Pancreas (tissue), 10 donors: ENCODE results near the gene BLOC1S5. TPM values are rescaled to one million over a fixed set of nuclear protein-coding genes. Genes with fewer than 3 reads are reported as not detected.
A peak's percentile ranks its signal among the peaks of the same experiment; 100 is the strongest.

Source experiments
- ATAC-seq, 4 donors: fragments of 200-7000 bp; cut with Tn5 transposase; one replicate each; pipeline versions ENCODE4 v1.8.0 to v1.9.1; 2020; ENCODE audit warnings: mild to moderate bottlenecking in 4 of 4, moderate library complexity in 4 of 4
- DNase-seq, 6 donors: peaks; one replicate each; pipeline ENCODE4 v3.0.0-alpha.2; 2020
- FAIRE-seq: peaks from 2 replicates; lab custom pipeline; 2012; peaks lifted over from hg19 to GRCh38; lab: Jason Lieb, UNC
- H3K27ac ChIP-seq, 4 donors: fragments of 200-600 bp; sonication (generic); 1 replicate in 3 of 4; 2 replicates in 1 of 4; pipeline versions ENCODE4 v1.5.0 to v1.8.0; 2020
- H3K27me3 ChIP-seq, 4 donors: fragments of 200-600 bp; one replicate each; pipeline ENCODE4 v1.8.0; 2021
- H3K36me3 ChIP-seq, 3 donors: fragments of 200-600 bp; sonication (generic) in 1 of 3; one replicate each; pipeline versions ENCODE4 v1.5.0 to v1.8.0; 2020 to 2021
- H3K4me1 ChIP-seq, 3 donors: fragments of 200-600 bp; one replicate each; pipeline ENCODE4 v1.8.0; 2021
- H3K4me3 ChIP-seq, 4 donors: fragments of 200-600 bp; sonication (generic) in 2 of 4; one replicate each; pipeline versions ENCODE4 v1.5.0 to v1.8.0; 2020 to 2021
- H3K9me3 ChIP-seq, 4 donors: fragments of 200-600 bp; one replicate each; pipeline ENCODE4 v1.8.0; 2021
- CTCF ChIP-seq, 4 donors: fragments of 200-600 bp; sonication (generic) in 3 of 4; IDR thresholded peaks; one replicate each; pipeline versions ENCODE4 v1.5.0 to v1.8.0; 2021; ENCODE audit warnings: antibody characterized with exemption in 4 of 4
- WGBS, 2 donors: extraction: QIAGEN DNeasy Blood & Tissue Kit; methylation state at CpG; one replicate each; pipeline ENCODE4 v1.1.7; 2013; 5-methylcytosine and 5-hydroxymethylcytosine counted together
- intact Hi-C, 3 donors: fragments of 100-400 bp; cut with DNase I; formaldehyde crosslinking; loops; one replicate each; pipeline versions ENCODE4 v1.11.1 to v1.14.2; 2022
- polyA plus RNA-seq, 2 donors: library from polyadenylated mRNA; stranded (reverse); fragments of 200-250 nt; gene quantifications; one replicate each; pipeline ENCODE4 v1.2.3, GENCODE V29; 2013
- total RNA-seq, 6 donors: library from RNA; stranded (reverse); fragmentation: NEBNext Ultra II Directional in 4 of 6; extraction: Animal tissue kit (Norgen Biotek cat#: 25700) in 4 of 6; gene quantifications; one replicate each; pipeline versions ENCODE4 v1.2.1 to v1.2.4, GENCODE V29; 2021 to 2023
- donor health status: healthy with polysubstance abuse.
- donor health status: DM: no; HTN: no; CAD: no; lungs with moderate emphysema.
- donor health status: DM: no; HTN: no; CAD: no.
- donor health status: control.
- donor health status: control.
- donor health status: Bipolar disorder and iron deficiency.
- donor health status: DM: yes; HTN: yes; CAD: no.
- donor health status: DM: no; HTN: no; CAD: no.
- donor health status: DM: no; HTN: no; CAD: no.
- donor health status: DM: yes; HTN: yes; CAD: no.

The BLOC1S5 gene
- total and polyA plus RNA-seq, 8 donors: 2.6 to 9.0 (median 4.5) TPM

GRCh38 chr6:8064638-8065518 lies 689 bp upstream of the BLOC1S5 start:
- no peak for DNase-seq

DNA sequence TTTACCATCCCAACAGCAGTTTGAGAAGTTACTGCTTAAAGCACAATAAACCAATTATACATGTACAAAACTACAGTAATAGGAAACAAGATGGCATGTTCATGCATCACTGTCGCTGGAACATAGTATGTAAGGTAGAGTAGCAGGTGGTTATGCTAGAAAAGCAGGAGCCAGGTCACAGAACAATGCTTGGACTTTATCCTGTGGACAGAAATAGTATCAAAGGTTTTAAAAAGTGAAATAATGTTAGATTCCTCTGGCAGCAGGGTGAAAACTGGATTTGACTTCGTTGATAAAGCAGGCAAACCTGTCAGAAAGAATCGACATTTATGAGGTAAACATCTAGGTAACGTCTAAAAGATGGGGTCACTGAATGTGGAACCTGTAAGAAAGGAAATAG lies 2.5 kb downstream of the BLOC1S5 start:
- no peak for FAIRE-seq
- intact Hi-C loops: no loop called here
- no peak for TF ChIP-seq CTCF (IDR thresholded peaks at IDR 0.05)

More at GRCh38 chr6:8064638-8065518, 689 bp upstream of the BLOC1S5 start:
- intact Hi-C loops: no loop called here
- no peaks in the 10 kb centered on the region for H3K9me3 ChIP-seq
- WGBS, 2 donors: 71 to 78% methylated on average over 7 of the region's 7 CpGs
- TF ChIP-seq CTCF (IDR thresholded peaks at IDR 0.05): no peak
- H3K27ac ChIP-seq: peak overlapping the region; percentile 49 to 84 (median 78)
- ATAC-seq (no peak), FAIRE-seq (no peak)
- no peaks in the 10 kb centered on the region for H3K36me3 ChIP-seq
- H3K4me3 ChIP-seq: peak overlapping the region; percentile 5 to 88 (median 71)
- H3K27me3 ChIP-seq: no peaks in the 10 kb centered on the region
- H3K4me1 ChIP-seq: peaks cover 0 to 7% (median 5%) of the 10 kb centered on the region in 3 donors

DNA sequence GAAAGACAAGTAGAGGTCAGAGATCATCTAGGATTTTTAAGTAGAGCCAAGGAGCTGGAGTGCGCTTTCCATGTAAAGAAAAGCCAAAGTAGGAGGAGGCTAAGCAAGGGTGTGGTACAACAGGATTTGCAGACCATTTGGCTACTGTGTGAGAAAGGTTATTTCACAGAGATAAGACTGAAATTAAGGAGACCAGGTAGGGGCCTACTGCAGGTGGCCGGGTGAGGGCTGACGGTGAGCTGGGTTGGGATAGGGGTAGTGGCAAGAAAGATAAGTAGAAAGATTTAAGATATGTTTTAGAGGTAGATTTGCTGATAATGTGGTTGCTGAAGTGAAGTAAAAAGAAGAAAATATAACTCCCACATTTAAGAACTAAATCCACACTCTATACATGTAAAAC lies 3.8 kb downstream of the BLOC1S5 start:
- FAIRE-seq (no peak), DNase-seq (no peak), ATAC-seq (no peak)
- H3K4me3 ChIP-seq: no peak overlapping the region
- H3K36me3 ChIP-seq: no peaks in the 10 kb centered on the region
- no peaks in the 10 kb centered on the region for H3K9me3 ChIP-seq
- 88% methylated on average over 3 of the region's 3 CpGs for WGBS, 2 donors
- intact Hi-C loops: no loop called here
- no peaks in the 10 kb centered on the region for H3K27me3 ChIP-seq
- H3K4me1 ChIP-seq: peaks cover 0 to 7% (median 5%) of the 10 kb centered on the region in 3 donors
- H3K27ac ChIP-seq: no peak overlapping the region
- TF ChIP-seq CTCF (IDR thresholded peaks at IDR 0.05): no peak

More for the DNA sequence above, 2.5 kb downstream of the BLOC1S5 start:
- H3K27me3 ChIP-seq: no peaks in the 10 kb centered on the region
- WGBS, 2 donors: 64 to 67% methylated on average over 4 of the region's 4 CpGs
- H3K36me3 ChIP-seq: no peaks in the 10 kb centered on the region
- no peak overlapping the region for H3K27ac ChIP-seq
- ATAC-seq: no peak
- peaks cover 0 to 7% (median 5%) of the 10 kb centered on the region in 3 donors for H3K4me1 ChIP-seq
- DNase-seq: no peak
- H3K9me3 ChIP-seq: no peaks in the 10 kb centered on the region
- no peak overlapping the region for H3K4me3 ChIP-seq

GRCh38 chr6:8059129-8059528 lies 5.1 kb downstream of the BLOC1S5 start:
- H3K4me1 ChIP-seq: no peaks in the 10 kb centered on the region
- intact Hi-C loops: loop anchor here in 1 of 3 donors (10.0 kb wide), 1 partner anchor 324 kb away; no protein-coding TSS in a partner anchor
- H3K9me3 ChIP-seq: no peaks in the 10 kb centered on the region
- no peaks in the 10 kb centered on the region for H3K36me3 ChIP-seq
- H3K4me3 ChIP-seq: no peak overlapping the region
- ATAC-seq: no peak
- DNase-seq: no peak
- no peak overlapping the region for H3K27ac ChIP-seq
- no peaks in the 10 kb centered on the region for H3K27me3 ChIP-seq
- no peak for FAIRE-seq
- no peak for TF ChIP-seq CTCF (IDR thresholded peaks at IDR 0.05)

GRCh38 chr6:8057793-8058192 lies 6.4 kb downstream of the BLOC1S5 start:
- Histone ChIP-seq H3K36me3 (no peaks in the 10 kb centered on the region), H3K27me3 (no peaks in the 10 kb centered on the region), H3K4me1 (no peaks in the 10 kb centered on the region), H3K27ac (no peak overlapping the region), H3K4me3 (no peak overlapping the region), H3K9me3 (no peaks in the 10 kb centered on the region)
- FAIRE-seq (no peak), DNase-seq (no peak), ATAC-seq (no peak)
- intact Hi-C loops: loop anchor here in 1 of 3 donors (10.0 kb wide), 1 partner anchor 323 kb away; no protein-coding TSS in a partner anchor
- no peak for TF ChIP-seq CTCF (IDR thresholded peaks at IDR 0.05)
- whole genome bisulfite sequencing, 2 donors: 80 to 91% methylated on average over 3 of the region's 3 CpGs
